ENCODE measurements around the gene PIK3AP1.

PIK3AP1 gene

DNA sequence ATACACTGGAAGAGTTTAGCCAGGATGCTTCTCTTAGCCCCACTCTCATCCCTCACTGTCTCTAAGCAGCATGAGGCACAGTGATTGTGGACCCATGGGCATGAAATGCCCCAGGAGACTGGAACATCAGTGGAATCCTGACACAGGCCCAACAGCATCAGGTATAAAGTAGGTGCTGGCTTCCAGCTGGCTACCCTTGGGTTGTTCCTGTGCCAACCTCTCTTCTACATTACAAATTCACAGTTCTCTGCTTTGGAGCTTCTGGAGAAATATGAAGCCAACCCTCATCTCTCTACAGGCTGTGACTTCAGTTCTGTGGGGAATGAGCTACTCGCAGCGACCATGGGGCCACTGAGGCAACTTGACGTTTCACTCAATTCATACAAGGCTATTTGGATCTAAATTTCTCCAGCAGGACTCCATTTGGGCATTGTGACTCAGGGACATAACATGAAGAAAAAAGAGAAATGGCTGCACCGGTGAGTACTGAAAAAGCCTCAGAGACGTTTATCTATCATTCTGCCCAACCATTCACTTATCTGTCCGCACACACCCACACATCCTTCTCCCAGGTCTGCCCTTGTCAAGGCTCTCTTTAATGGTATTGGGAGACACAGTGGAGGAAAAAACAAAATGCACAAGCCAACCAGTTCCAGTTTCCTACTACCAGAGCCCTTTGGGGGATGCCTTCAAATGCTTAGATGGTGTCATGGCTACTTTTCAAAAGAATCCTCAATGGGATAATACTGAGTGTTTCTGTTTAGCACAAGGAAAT, 98.1 kb downstream of the PIK3AP1 start:
- no peak for DNase-seq (ENCODE audit: low read depth)
- H3K4me3 ChIP-seq (ENCODE audit: low read length), result no peak overlapping the region
- TF ChIP-seq CTCF (conservative IDR thresholded peaks at IDR 0.05; ENCODE audit: low read depth, low read length), result no peak

DNA sequence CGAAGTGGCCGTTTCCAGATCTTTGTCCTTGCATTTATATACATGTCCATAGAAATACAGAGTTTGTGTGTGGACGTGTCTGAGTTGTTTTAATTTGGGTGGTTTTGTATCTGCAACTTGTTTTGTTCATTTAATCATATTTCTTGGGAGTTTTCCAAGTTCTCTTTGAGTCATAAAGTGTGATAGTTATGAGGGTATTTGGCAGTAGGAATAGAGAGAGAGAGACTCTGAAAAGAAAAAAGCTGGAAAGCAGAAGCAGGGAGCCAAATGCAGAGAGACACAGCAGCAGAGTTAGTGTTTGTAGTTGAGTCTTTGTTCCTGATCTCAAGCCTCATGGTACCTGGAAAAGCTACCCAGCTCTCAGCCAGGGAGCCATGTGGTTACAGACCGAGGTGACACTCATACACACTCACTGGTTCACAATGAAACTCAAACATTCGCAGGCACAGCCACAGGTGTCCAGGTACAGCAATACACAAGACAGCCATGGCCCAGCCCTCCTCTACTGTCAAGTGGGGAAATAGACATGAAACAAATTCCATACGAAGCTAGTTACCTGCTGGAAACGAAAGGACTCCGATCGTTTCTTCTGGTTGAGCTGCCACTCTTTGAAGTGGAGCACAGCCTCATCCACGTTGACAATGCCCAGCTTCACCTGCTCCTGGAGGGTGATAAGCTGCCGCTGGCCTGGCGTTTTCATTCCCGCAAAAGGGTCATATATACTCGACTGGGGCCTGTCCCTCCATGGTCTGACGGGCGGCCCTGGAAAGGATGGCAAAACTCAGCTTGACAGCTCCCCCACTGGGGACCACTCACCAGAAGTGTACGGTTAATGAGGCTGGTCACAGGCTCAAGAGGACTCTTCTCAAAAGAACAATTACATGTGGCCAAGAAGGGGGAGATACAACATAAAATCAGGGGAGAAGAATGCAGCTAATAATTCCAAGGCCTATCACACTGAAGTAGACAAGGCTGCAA, 100.2 kb downstream of the PIK3AP1 start:
- TF ChIP-seq CTCF (conservative IDR thresholded peaks at IDR 0.05; ENCODE audit: low read depth, low read length), result no peak
- H3K4me3 ChIP-seq (ENCODE audit: low read length), result no peak overlapping the region
- DNase-seq (ENCODE audit: low read depth), result peak; percentile 48

- no peak overlapping the region for H3K4me3 ChIP-seq (ENCODE audit: low read length)
- TF ChIP-seq CTCF (conservative IDR thresholded peaks at IDR 0.05; ENCODE audit: low read depth, low read length), result no peak
- no peak for DNase-seq (ENCODE audit: low read depth)
Observed at GRCh38 chr10:96619120-96619519, 101.2 kb downstream of the PIK3AP1 start.

- no peak overlapping the region for H3K4me3 ChIP-seq (ENCODE audit: low read length)
- TF ChIP-seq CTCF (conservative IDR thresholded peaks at IDR 0.05; ENCODE audit: low read depth, low read length), result no peak
- DNase-seq (ENCODE audit: low read depth), result peak; percentile 56
Observed at GRCh38 chr10:96618653-96619052, 101.7 kb downstream of the PIK3AP1 start.

GRCh38 chr10:96616961-96617360, 103.4 kb downstream of the PIK3AP1 start:
- TF ChIP-seq CTCF (conservative IDR thresholded peaks at IDR 0.05; ENCODE audit: low read depth, low read length), result no peak
- DNase-seq (ENCODE audit: low read depth), result no peak
- no peak overlapping the region for H3K4me3 ChIP-seq (ENCODE audit: low read length)

- peak; percentile 24 for DNase-seq (ENCODE audit: low read depth)
- no peak overlapping the region for H3K4me3 ChIP-seq (ENCODE audit: low read length)
- no peak for TF ChIP-seq CTCF (conservative IDR thresholded peaks at IDR 0.05; ENCODE audit: low read depth, low read length)
Observed at GRCh38 chr10:96614515-96614914, 105.8 kb downstream of the PIK3AP1 start.
